Nephron progenitor cell (in vitro differentiated cells): Measurements from ENCODE around the gene FUT8.

Experiments used
- DNase-seq: peaks from one replicate; pipeline ENCODE4 v3.0.0; 2021
- H3K27ac Mint-ChIP-seq: 2 replicates; pipeline ENCODE4 v1.8.0; 2021; ENCODE audit warnings: mild to moderate bottlenecking, moderate library complexity, mixed read lengths
- H3K27me3 Mint-ChIP-seq: 2 replicates; pipeline ENCODE4 v1.8.0; 2021; ENCODE audit warnings: mild to moderate bottlenecking, low read depth, mixed read lengths; ENCODE audit not compliant: poor library complexity
- H3K36me3 Mint-ChIP-seq: 2 replicates; pipeline ENCODE4 v1.8.0; 2021; ENCODE audit warnings: low read depth, mixed read lengths
- H3K4me1 Mint-ChIP-seq: 2 replicates; pipeline ENCODE4 v1.8.0; 2021; ENCODE audit warnings: mixed read lengths
- H3K4me3 Mint-ChIP-seq: 2 replicates; pipeline ENCODE4 v1.8.0; 2021; ENCODE audit warnings: mild to moderate bottlenecking, moderate library complexity, mixed read lengths
- H3K9me3 Mint-ChIP-seq: 2 replicates; pipeline ENCODE4 v1.8.0; 2021; ENCODE audit warnings: mild to moderate bottlenecking, moderate library complexity, mixed read lengths
- TF ChIP-seq, protein P1 (sequence below): fragments of 200-600 bp; sonication (generic); IDR thresholded peaks from 2 replicates; pipeline ENCODE4 v1.5.0; 2021; ENCODE audit warnings: antibody characterized with exemption

The FUT8 gene

GRCh38 chr14:65392296-65392695 is 20.2 kb upstream of the FUT8 start:
- no peak for DNase-seq
- Mint-ChIP-seq H3K9me3 (peaks cover 33% of the 10 kb centered on the region), H3K36me3 (peaks cover 7% of the 10 kb centered on the region), H3K4me3 (no peak overlapping the region), H3K4me1 (no peaks in the 10 kb centered on the region), H3K27me3 (peaks cover 4% of the 10 kb centered on the region), H3K27ac (no peak overlapping the region)
- TF ChIP-seq, protein P1, sequence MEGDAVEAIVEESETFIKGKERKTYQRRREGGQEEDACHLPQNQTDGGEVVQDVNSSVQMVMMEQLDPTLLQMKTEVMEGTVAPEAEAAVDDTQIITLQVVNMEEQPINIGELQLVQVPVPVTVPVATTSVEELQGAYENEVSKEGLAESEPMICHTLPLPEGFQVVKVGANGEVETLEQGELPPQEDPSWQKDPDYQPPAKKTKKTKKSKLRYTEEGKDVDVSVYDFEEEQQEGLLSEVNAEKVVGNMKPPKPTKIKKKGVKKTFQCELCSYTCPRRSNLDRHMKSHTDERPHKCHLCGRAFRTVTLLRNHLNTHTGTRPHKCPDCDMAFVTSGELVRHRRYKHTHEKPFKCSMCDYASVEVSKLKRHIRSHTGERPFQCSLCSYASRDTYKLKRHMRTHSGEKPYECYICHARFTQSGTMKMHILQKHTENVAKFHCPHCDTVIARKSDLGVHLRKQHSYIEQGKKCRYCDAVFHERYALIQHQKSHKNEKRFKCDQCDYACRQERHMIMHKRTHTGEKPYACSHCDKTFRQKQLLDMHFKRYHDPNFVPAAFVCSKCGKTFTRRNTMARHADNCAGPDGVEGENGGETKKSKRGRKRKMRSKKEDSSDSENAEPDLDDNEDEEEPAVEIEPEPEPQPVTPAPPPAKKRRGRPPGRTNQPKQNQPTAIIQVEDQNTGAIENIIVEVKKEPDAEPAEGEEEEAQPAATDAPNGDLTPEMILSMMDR: no peak

- DNase-seq: no peak
- peaks cover 4% of the 10 kb centered on the region for H3K27me3 Mint-ChIP-seq
- H3K4me3 Mint-ChIP-seq: no peak overlapping the region
- H3K27ac Mint-ChIP-seq: no peak overlapping the region
- TF ChIP-seq, protein P1: no peak
- peaks cover 7% of the 10 kb centered on the region for H3K36me3 Mint-ChIP-seq
- no peaks in the 10 kb centered on the region for H3K4me1 Mint-ChIP-seq
- peaks cover 33% of the 10 kb centered on the region for H3K9me3 Mint-ChIP-seq
These were observed 16.2 kb upstream of the FUT8 start for GRCh38 chr14:65396082-65396910.

- DNase-seq: no peak
- Mint-ChIP-seq H3K9me3 (no peaks in the 10 kb centered on the region), H3K4me3 (no peak overlapping the region), H3K36me3 (no peaks in the 10 kb centered on the region), H3K4me1 (no peaks in the 10 kb centered on the region), H3K27ac (no peak overlapping the region), H3K27me3 (no peaks in the 10 kb centered on the region)
- TF ChIP-seq, protein P1: no peak
These were observed 9.3 kb upstream of the FUT8 start for GRCh38 chr14:65403231-65403630.

GRCh38 chr14:65408113-65408512 is 4.4 kb upstream of the FUT8 start:
- no peaks in the 10 kb centered on the region for H3K9me3 Mint-ChIP-seq
- TF ChIP-seq, protein P1: no peak
- H3K4me3 Mint-ChIP-seq: no peak overlapping the region
- no peaks in the 10 kb centered on the region for H3K36me3 Mint-ChIP-seq
- no peaks in the 10 kb centered on the region for H3K27me3 Mint-ChIP-seq
- DNase-seq: no peak
- no peak overlapping the region for H3K27ac Mint-ChIP-seq
- peaks cover 9% of the 10 kb centered on the region for H3K4me1 Mint-ChIP-seq

- Mint-ChIP-seq H3K27ac (no peak overlapping the region), H3K27me3 (peaks cover 4% of the 10 kb centered on the region), H3K36me3 (no peaks in the 10 kb centered on the region), H3K9me3 (no peaks in the 10 kb centered on the region), H3K4me3 (peak overlapping the region; percentile 95), H3K4me1 (peaks cover 23% of the 10 kb centered on the region)
- no peak for DNase-seq
- TF ChIP-seq, protein P1: no peak
These were observed 1.9 kb upstream of the FUT8 start for GRCh38 chr14:65410640-65411039.

DNA sequence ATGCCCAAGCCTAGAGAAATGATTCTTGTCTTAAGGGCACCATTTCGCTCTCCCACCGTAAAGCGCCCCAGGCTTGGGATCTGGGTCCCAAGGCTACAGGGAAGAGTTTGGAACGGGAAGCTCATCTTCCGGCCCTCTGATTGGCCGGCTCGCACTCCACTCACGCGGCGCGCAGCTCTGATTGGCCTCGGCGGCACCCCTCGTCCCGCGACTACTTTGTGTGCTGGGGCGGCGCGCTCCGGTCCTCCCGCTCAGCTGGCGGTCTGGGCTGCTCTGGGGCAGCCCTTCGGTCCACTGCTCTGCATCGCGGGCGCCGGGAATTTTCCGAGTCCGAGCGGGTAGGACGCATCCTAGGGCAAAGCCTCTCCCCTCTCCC is 886 bp upstream of the FUT8 start:
- Mint-ChIP-seq H3K27me3 (peaks cover 4% of the 10 kb centered on the region), H3K4me3 (peak overlapping the region; percentile 95), H3K9me3 (no peaks in the 10 kb centered on the region), H3K4me1 (peaks cover 23% of the 10 kb centered on the region), H3K27ac (peak overlapping the region; percentile 98), H3K36me3 (no peaks in the 10 kb centered on the region)
- peak; percentile 88 for DNase-seq
- TF ChIP-seq, protein P1: no peak
